Muscle layer of colon (tissue), 2 donors: ENCODE results near the gene LIM2.
"Not testable (repeated sequence)": the region's sequence is repeated elsewhere in the genome, so short reads cannot be mapped to it uniquely, and the experiment has no call there.

Experiments used
- H3K27ac ChIP-seq: one replicate; pipeline ENCODE4 v1.7.0; 2013; ENCODE audit warnings: low read depth, mild to moderate bottlenecking, low read length, moderate library complexity
- H3K27me3 ChIP-seq, 2 donors: one replicate each; pipeline ENCODE4 v1.7.0; 2013; ENCODE audit warnings: low read length in 2 of 2, mild to moderate bottlenecking in 2 of 2; ENCODE audit not compliant: insufficient read depth in 2 of 2, control insufficient read depth in 1 of 2
- H3K36me3 ChIP-seq: one replicate; pipeline ENCODE4 v1.7.0; 2013; ENCODE audit warnings: mild to moderate bottlenecking, low read length; ENCODE audit not compliant: insufficient read depth
- H3K4me1 ChIP-seq: one replicate; pipeline ENCODE4 v1.7.0; 2013; ENCODE audit warnings: mild to moderate bottlenecking, low read length; ENCODE audit not compliant: insufficient read depth
- H3K4me3 ChIP-seq, 2 donors: one replicate each; pipeline ENCODE4 v1.7.0; 2013; ENCODE audit warnings: low read length in 2 of 2, low read depth in 1 of 2, mild to moderate bottlenecking in 1 of 2, moderate library complexity in 1 of 2
- H3K9ac ChIP-seq: one replicate; pipeline ENCODE4 v1.7.0; 2013; ENCODE audit warnings: low read length
- H3K9me3 ChIP-seq: one replicate; pipeline ENCODE4 v1.7.0; 2013; ENCODE audit warnings: mild to moderate bottlenecking, low read length
- donor health status: abdominal sarcoma.
- donor health status: Adenocarcinoma of cecum.

The LIM2 gene, protein sequence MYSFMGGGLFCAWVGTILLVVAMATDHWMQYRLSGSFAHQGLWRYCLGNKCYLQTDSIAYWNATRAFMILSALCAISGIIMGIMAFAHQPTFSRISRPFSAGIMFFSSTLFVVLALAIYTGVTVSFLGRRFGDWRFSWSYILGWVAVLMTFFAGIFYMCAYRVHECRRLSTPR

DNA sequence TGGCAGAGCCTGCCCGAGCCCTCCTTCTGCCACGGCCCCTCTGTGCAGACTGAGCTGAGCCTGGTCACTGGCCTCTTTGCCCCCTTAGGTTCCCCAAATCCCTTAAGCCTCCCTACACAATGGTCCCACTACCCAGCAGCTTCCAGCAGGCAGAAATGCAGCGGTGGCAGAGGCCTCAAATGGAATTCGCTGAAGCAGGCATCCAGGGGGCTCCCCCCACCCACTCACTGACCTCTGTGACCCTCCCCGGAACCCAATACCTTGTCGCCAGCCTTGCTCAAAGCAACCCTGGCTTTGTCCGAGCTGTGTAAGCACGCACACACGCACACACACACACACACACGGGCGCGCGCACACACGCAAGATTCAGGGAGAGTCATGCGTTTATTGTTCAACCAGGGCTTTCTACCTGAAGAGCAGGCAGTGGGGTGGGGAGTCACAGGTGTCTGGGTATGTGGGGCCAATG, at the start of gene LIM2:
Gene LIM2, minus strand, starts transcription at position 51 of the 466 bp plus-strand sequence. CDS start 531 bp downstream, outside the sequence.
- H3K36me3 ChIP-seq = no peaks in the 10 kb centered on the region
- no peaks in the 10 kb centered on the region for H3K4me1 ChIP-seq
- H3K9me3 ChIP-seq = no peaks in the 10 kb centered on the region
- no peak within 1 kb of the TSS for H3K4me3 ChIP-seq
- H3K27me3 ChIP-seq = no peaks in the 10 kb centered on the region
- no peak within 1 kb of the TSS for H3K9ac ChIP-seq
- H3K27ac ChIP-seq = no peak within 1 kb of the TSS

DNA sequence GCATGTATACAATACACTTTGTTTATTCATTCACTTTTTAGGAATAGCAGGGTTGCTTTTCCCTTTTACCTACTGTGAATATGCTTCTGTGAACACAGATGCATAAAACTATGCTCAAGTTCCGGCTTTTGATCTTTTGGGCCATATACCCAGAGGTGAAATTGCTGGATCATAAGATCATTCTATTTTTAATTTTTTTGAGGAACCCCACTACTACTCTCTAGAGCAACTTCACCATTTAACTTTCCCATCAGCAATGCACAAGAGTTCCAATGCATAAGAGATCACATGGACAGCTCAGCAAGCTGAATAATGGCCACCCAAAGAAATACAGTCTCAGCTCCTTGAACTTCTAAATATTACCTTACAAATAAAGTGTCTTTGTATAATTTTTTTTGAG, 46.7 kb upstream of the LIM2 start:
- no peak overlapping the region for H3K9ac ChIP-seq
- no peaks in the 10 kb centered on the region for H3K4me1 ChIP-seq
- H3K27ac ChIP-seq = no peak overlapping the region
- H3K27me3 ChIP-seq = no peaks in the 10 kb centered on the region
- H3K4me3 ChIP-seq = no peak overlapping the region
- no peaks in the 10 kb centered on the region for H3K9me3 ChIP-seq
- H3K36me3 ChIP-seq = no peaks in the 10 kb centered on the region

DNA sequence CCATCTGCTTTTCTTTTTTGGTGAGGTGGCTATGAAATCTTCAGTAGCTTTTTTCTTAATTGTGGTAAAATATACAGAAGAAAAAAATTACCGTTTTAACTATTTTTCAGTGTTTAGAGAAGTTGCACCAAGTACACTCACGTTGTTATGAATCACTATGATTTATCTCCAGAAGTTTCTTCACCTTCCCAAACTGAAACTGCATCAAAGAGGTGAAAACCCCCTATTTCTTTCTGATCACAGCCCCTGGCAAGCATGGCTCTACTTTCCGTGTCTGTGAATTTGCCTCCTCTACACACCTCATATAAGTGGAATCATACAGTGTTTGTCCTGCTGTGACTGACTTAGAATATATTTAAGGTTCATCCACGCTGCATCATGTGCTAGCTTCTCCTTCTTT, 45.3 kb upstream of the LIM2 start:
- no peaks in the 10 kb centered on the region for H3K9me3 ChIP-seq
- no peaks in the 10 kb centered on the region for H3K4me1 ChIP-seq
- H3K36me3 ChIP-seq = no peaks in the 10 kb centered on the region
- H3K27me3 ChIP-seq = no peaks in the 10 kb centered on the region
- H3K27ac ChIP-seq = no peak overlapping the region
- H3K9ac ChIP-seq = no peak overlapping the region
- H3K4me3 ChIP-seq = no peak overlapping the region

DNA sequence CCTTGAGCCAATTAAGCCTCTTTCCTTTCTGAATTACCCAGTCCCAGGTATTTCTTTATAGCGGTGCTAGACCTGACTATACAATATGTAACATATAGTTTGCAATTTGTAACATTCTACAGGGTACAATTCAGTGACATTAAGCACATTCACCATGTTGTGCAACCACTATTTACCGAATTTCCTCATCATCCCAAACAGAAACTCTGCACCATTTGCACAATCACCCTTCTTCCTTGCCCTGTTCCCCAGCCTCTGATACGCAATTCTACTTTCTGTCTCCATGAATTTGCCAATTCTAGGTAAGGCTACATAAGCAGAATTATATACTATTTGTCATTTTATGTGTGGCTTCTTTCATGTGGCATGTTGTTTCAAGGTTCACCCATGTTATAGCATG, 43.4 kb upstream of the LIM2 start:
- H3K27ac ChIP-seq = no peak overlapping the region

DNA sequence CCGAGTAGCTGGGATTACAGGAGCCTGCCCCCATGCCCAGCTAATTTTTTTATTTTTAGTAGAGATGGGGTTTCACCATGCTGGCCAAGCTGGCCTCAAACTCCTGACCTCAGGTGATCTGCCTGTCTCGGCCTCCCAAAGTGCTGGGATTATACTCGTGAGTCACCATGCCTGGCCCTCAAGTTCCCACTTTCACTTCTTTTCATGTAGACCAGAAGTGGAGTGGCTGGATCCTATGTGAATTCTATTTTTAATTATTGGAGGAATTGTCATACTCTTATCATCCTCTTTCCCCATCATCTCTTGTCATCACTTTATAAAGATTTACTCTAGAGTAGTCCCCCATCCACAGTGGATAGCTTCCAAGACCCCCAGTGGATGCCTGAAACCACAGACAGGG, 42.4 kb upstream of the LIM2 start:
- H3K4me3 ChIP-seq = no peak overlapping the region
- H3K27ac ChIP-seq = no peak overlapping the region
- H3K4me1 ChIP-seq = no peaks in the 10 kb centered on the region
- H3K9me3 ChIP-seq = no peaks in the 10 kb centered on the region
- H3K27me3 ChIP-seq = no peaks in the 10 kb centered on the region
- no peaks in the 10 kb centered on the region for H3K36me3 ChIP-seq
- no peak overlapping the region for H3K9ac ChIP-seq

More for the DNA sequence above, 43.4 kb upstream of the LIM2 start:
- H3K9me3 ChIP-seq = no peaks in the 10 kb centered on the region
- H3K36me3 ChIP-seq = no peaks in the 10 kb centered on the region
- H3K4me3 ChIP-seq = no peak overlapping the region
- no peaks in the 10 kb centered on the region for H3K27me3 ChIP-seq
- no peak overlapping the region for H3K9ac ChIP-seq
- H3K4me1 ChIP-seq = no peaks in the 10 kb centered on the region

DNA sequence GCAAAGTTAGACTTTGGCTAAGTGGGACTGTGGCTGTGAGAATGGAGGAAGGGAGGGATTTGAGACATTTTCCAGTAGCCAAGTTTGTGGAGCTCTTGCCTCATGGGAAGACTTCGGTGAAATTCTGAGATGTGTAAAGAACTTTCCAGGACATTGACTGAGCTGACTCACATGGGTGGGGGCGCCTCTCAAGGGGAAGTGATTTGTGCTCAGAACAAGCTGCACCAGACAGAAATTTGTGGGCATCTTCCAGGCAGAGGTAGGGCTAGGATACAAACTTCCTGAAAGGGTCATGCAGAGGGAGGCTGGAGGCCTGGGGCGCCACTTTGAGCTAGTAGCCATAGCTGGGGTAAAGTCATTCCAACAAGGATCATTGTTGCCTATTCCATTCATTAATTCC, 39.4 kb upstream of the LIM2 start:
- Histone ChIP-seq H3K9ac (no peak overlapping the region), H3K4me3 (no peak overlapping the region), H3K36me3 (no peaks in the 10 kb centered on the region), H3K4me1 (no peaks in the 10 kb centered on the region), H3K9me3 (no peaks in the 10 kb centered on the region), H3K27me3 (no peaks in the 10 kb centered on the region), H3K27ac (no peak overlapping the region)

DNA sequence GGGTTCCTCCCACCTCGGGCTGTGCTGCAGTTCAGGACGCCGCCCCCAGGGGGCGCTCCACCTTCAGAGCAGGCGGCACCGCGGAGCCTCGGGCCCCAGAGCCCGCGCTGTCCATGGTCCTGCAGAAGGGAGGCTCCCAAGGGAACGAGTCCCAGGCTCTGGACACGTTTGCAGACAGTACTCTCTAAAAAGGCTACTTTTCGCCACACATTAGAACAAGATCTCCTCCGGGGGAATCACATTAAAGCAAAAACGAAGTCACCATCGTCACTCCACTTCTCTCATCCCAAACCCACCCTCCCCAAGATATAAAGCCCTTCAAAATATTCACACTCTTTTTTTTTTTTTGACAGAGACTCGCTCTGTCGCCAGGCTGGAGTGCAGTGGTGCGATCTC, 34.3 kb upstream of the LIM2 start:
- peaks cover 0 to 10% of the 10 kb centered on the region in 2 donors for H3K27me3 ChIP-seq
- no peaks in the 10 kb centered on the region for H3K36me3 ChIP-seq
- H3K9me3 ChIP-seq = no peaks in the 10 kb centered on the region
- H3K4me3 ChIP-seq = no peak overlapping the region
- H3K9ac ChIP-seq = no peak overlapping the region
- H3K27ac ChIP-seq = no peak overlapping the region
- H3K4me1 ChIP-seq = no peaks in the 10 kb centered on the region

DNA sequence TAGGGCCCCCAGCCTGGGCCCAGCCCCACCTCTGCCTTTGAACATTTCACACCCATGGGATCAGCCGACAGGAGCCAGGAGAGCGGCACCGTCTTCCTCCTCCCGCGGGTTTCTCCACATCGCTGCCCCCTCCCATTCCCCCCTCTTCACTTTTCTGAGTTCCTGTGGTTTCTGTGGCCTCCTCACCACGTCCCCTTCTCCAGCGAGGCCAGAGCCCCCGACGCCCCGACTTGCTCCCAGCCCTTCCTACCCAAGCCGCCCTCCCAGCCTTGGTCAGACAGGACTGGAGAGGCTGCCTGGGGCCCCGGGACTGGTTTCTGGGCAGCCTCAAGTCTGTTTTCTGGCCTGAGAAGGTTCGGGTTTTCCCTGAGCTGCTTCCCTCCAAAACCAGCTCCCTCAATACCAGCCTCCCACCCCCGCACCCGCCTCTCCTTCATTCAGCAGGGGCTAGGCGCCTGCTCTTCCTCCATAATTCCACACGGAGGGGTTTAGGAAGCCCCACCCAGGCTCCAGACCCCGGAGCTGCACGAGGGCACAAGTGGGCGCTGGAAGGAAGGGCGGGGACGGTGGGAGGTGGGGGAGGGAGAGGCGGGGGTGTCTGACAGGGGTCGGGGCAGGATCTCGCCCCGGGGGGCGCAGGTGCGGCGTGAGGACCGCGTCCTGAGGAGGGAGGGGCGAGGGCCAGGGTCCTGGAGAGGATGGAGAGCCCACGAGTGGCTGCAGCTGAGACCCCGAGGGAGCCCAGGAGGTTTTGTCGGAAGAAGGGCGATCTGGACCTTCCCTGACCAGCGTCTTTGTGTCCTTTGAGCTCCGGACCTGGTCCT, 33.7 kb upstream of the LIM2 start:
- Histone ChIP-seq H3K9me3 (no peaks in the 10 kb centered on the region), H3K36me3 (no peaks in the 10 kb centered on the region), H3K27ac (no peak overlapping the region), H3K9ac (no peak overlapping the region), H3K4me1 (no peaks in the 10 kb centered on the region), H3K27me3 (peaks cover 0 to 10% of the 10 kb centered on the region in 2 donors), H3K4me3 (no peak overlapping the region)

DNA sequence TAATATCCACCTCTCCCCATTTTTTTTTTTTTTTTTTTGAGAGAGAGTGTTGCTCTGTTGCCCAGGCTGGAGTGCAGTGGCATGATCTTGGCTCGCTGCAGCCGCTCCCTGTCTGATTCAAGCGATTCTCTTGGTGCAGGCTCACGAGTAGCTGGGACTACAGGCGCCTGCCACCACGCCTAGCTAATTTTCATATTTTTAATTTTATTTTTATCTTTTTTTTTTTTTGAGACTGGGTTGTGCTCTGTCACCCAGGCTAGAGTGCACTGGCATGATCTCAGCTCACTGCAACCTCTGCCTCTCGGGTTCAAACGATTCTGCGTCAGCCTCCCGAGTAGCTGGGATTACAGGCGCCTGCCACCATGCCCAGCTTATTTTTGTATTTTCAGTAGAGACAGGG, 32.7 kb upstream of the LIM2 start:
- peaks cover 0 to 10% of the 10 kb centered on the region in 2 donors for H3K27me3 ChIP-seq
- H3K4me3 ChIP-seq, H3K27ac ChIP-seq: not testable (repeated sequence)

DNA sequence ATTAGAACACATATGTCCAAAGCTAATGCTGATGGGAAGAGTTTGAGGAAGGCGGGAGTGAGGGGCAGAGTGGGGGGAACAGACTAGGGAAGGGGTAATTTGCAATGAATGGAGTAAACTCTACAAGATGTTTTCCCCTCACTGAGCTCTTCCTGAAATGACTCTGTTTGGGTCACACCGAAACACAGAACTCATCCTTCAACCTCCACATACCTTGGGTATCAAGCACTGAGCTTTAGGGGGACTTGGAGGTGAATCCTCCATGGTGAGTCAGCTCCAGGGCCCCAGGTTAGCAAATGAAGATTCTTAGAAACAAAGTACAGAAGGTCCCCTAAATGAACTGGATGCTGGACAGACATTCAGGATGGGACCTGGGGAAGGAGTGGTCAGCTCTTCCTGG, 30.9 kb upstream of the LIM2 start:
- no peaks in the 10 kb centered on the region for H3K4me1 ChIP-seq
- H3K9ac ChIP-seq = no peak overlapping the region
- H3K4me3 ChIP-seq = no peak overlapping the region
- H3K27me3 ChIP-seq = peaks cover 0 to 10% of the 10 kb centered on the region in 2 donors
- no peak overlapping the region for H3K27ac ChIP-seq
- H3K9me3 ChIP-seq = no peaks in the 10 kb centered on the region
- H3K36me3 ChIP-seq = no peaks in the 10 kb centered on the region

More for the DNA sequence above, 32.7 kb upstream of the LIM2 start:
- not testable (repeated sequence) for H3K4me1 ChIP-seq, H3K9me3 ChIP-seq, H3K9ac ChIP-seq, H3K36me3 ChIP-seq

DNA sequence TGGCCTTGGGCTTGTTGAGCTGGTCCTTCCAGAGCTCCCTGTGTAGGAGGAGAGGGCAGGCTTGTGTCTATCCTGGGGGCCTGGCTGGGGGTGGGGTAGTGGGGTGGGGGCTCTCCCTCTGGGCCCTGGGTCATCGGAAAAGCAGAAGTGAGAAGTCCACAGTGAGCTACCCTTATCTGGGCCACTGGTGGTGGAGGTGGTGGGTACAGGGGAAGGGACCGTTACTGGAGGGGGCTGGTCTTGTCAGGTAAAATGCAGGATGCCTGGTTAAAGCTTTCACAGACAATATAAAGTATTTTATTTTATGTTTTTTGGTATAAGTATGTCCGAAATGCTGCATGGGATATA, 30.0 kb upstream of the LIM2 start:
- Histone ChIP-seq H3K27ac (no peak overlapping the region), H3K9me3 (no peaks in the 10 kb centered on the region), H3K36me3 (no peaks in the 10 kb centered on the region), H3K4me3 (no peak overlapping the region), H3K27me3 (peaks cover 0 to 10% of the 10 kb centered on the region in 2 donors), H3K4me1 (no peaks in the 10 kb centered on the region), H3K9ac (no peak overlapping the region)
